DOHH2 (cell line): ENCODE results near the gene AMY2B.
"Not testable (repeated sequence)": the region's sequence is repeated elsewhere in the genome, so short reads cannot be mapped to it uniquely, and the experiment has no call there.

Source experiments
- H3F3A ChIP-seq: fragments of 200-600 bp; sonication (generic), shearing (Covaris generic); 2 replicates; pipeline ENCODE4 v1.6.0; 2016; ENCODE audit warnings: antibody characterized with exemption, mild to moderate bottlenecking; ENCODE audit not compliant: control insufficient read depth, insufficient read depth
- H3K27ac ChIP-seq: fragments of 200-600 bp; sonication (generic); 2 replicates; pipeline ENCODE4 v1.5.1; 2014; ENCODE audit warnings: low read depth, mild to moderate bottlenecking, low read length, moderate library complexity
- H3K27me3 ChIP-seq: fragments of 200-600 bp; sonication (generic); 2 replicates; pipeline ENCODE4 v1.6.1; 2014; ENCODE audit warnings: mild to moderate bottlenecking, low read length, mixed read lengths; ENCODE audit not compliant: control insufficient read depth
- H3K36me3 ChIP-seq: fragments of 200-600 bp; sonication (generic); 2 replicates; pipeline ENCODE4 v1.6.1; 2014; ENCODE audit warnings: mild to moderate bottlenecking, low read length, moderate library complexity, mixed read lengths; ENCODE audit not compliant: control insufficient read depth
- H3K4me1 ChIP-seq: fragments of 200-600 bp; sonication (generic); 2 replicates; pipeline ENCODE4 v1.6.1; 2014; ENCODE audit warnings: mild to moderate bottlenecking, low read length, mixed read lengths; ENCODE audit not compliant: control insufficient read depth
- H3K4me2 ChIP-seq: fragments of 200-600 bp; sonication (generic); 2 replicates; pipeline ENCODE4 v1.6.0; 2014; ENCODE audit warnings: mild to moderate bottlenecking, low read length, moderate library complexity
- H3K4me3 ChIP-seq: fragments of 200-600 bp; sonication (generic); 2 replicates; pipeline ENCODE4 v1.5.1; 2014; ENCODE audit warnings: mild to moderate bottlenecking, low read length, mixed read lengths
- H3K79me2 ChIP-seq: fragments of 200-600 bp; sonication (generic); 2 replicates; pipeline ENCODE4 v1.6.1; 2014; ENCODE audit warnings: mild to moderate bottlenecking, low read length, mixed read lengths; ENCODE audit not compliant: control insufficient read depth
- H3K9me2 ChIP-seq: fragments of 200-600 bp; sonication (generic); replicated peaks from 2 replicates; pipeline ENCODE4 v1.6.1; 2014; ENCODE audit warnings: mild to moderate bottlenecking, low read length, mixed read lengths; ENCODE audit not compliant: control insufficient read depth
- H3K9me3 ChIP-seq: fragments of 200-600 bp; sonication (generic); 2 replicates; pipeline ENCODE4 v1.6.1; 2014; ENCODE audit warnings: antibody characterized with exemption, low read length, mixed read lengths; ENCODE audit not compliant: control insufficient read depth, insufficient read depth
- H4K20me1 ChIP-seq: fragments of 200-600 bp; sonication (generic); 2 replicates; pipeline ENCODE4 v1.6.0; 2014; ENCODE audit warnings: low read depth, mild to moderate bottlenecking, antibody characterized with exemption, low read length, moderate library complexity; ENCODE audit not compliant: control insufficient read depth, insufficient read depth
- EZH2phosphoT487 ChIP-seq: fragments of 200-600 bp; sonication (generic); IDR thresholded peaks from 2 replicates; pipeline ENCODE4 v1.6.1; 2017; ENCODE audit warnings: borderline replicate concordance, mild to moderate bottlenecking, antibody characterized with exemption, low read length, moderate library complexity, mixed read lengths
- TF ChIP-seq, protein P1 (sequence below): fragments of 200-600 bp; sonication (generic); IDR thresholded peaks from one replicate; pipeline ENCODE4 v1.5.1; 2014; ENCODE audit warnings: antibody characterized with exemption, mild to moderate bottlenecking, low read depth, low read length; ENCODE audit not compliant: poor library complexity, severe bottlenecking

AMY2B gene

GRCh38 chr1:103576065-103576464 lies 4.7 kb downstream of the AMY2B start:
- no peaks in the 10 kb centered on the region for H3K9me2 ChIP-seq
- no peaks in the 10 kb centered on the region for H3F3A ChIP-seq
- no peak overlapping the region for H3K27ac ChIP-seq
- H3K79me2 ChIP-seq, result no peaks in the 10 kb centered on the region
- H3K4me2 ChIP-seq, result no peak overlapping the region
- no peak overlapping the region for H3K4me3 ChIP-seq
- H3K27me3 ChIP-seq, result no peaks in the 10 kb centered on the region
- no peak for TF ChIP-seq EZH2phosphoT487
- TF ChIP-seq, protein P1, sequence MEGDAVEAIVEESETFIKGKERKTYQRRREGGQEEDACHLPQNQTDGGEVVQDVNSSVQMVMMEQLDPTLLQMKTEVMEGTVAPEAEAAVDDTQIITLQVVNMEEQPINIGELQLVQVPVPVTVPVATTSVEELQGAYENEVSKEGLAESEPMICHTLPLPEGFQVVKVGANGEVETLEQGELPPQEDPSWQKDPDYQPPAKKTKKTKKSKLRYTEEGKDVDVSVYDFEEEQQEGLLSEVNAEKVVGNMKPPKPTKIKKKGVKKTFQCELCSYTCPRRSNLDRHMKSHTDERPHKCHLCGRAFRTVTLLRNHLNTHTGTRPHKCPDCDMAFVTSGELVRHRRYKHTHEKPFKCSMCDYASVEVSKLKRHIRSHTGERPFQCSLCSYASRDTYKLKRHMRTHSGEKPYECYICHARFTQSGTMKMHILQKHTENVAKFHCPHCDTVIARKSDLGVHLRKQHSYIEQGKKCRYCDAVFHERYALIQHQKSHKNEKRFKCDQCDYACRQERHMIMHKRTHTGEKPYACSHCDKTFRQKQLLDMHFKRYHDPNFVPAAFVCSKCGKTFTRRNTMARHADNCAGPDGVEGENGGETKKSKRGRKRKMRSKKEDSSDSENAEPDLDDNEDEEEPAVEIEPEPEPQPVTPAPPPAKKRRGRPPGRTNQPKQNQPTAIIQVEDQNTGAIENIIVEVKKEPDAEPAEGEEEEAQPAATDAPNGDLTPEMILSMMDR, result no peak
- no peaks in the 10 kb centered on the region for H3K36me3 ChIP-seq
- H4K20me1 ChIP-seq, result no peaks in the 10 kb centered on the region
- no peaks in the 10 kb centered on the region for H3K9me3 ChIP-seq
- no peaks in the 10 kb centered on the region for H3K4me1 ChIP-seq

GRCh38 chr1:103576784-103577183 lies 5.4 kb downstream of the AMY2B start:
- not testable (repeated sequence) for H4K20me1 ChIP-seq, H3F3A ChIP-seq, H3K4me1 ChIP-seq, H3K9me2 ChIP-seq, H3K27me3 ChIP-seq, H3K4me3 ChIP-seq, H3K36me3 ChIP-seq, H3K9me3 ChIP-seq, H3K4me2 ChIP-seq, H3K27ac ChIP-seq, H3K79me2 ChIP-seq

DNA sequence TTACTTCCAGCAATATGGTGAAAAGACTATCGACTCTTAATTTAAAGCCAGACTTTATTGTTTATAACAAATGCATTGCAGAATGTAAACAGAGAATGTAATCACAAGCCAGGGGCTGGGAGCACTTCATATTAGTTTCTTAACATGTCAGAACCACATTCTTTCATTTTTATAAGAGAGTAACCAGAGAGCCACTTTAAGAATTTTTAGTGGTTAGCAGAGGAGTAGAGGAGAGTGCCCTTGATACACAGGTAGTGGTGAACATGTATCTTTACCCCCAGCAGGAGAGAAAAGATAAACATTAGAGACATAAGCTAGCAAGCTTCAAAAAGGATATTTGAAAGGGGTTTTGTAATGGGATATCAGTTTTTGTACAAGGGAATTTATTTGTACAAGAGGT lies 11.1 kb downstream of the AMY2B start:
- Histone ChIP-seq H3K36me3 (no peaks in the 10 kb centered on the region), H3K4me3 (no peak overlapping the region), H3K4me1 (no peaks in the 10 kb centered on the region), H4K20me1 (no peaks in the 10 kb centered on the region), H3K9me3 (no peaks in the 10 kb centered on the region), H3K27me3 (no peaks in the 10 kb centered on the region), H3F3A (no peaks in the 10 kb centered on the region), H3K79me2 (no peaks in the 10 kb centered on the region), H3K27ac (no peak overlapping the region), H3K9me2 (no peaks in the 10 kb centered on the region), H3K4me2 (no peak overlapping the region)
- TF ChIP-seq EZH2phosphoT487, result no peak
- TF ChIP-seq, protein P1, result no peak

DNA sequence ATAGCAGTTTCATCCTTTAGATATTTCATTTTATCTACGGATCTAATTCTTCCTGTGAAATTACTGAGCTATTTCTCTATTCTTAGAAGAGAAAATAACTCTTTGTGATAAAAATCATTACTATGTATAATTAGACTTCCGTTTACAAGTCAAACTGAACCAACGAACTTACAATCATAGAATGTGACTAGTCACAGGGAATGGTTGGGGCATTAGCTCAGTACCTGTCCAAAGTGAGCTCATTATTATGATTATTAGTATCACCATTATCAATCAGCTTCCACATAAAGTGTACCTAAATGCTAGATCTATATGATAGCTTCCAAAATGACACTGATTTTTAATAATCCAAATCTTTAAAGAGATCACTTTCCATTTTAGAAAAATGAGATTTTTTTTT lies 12.5 kb downstream of the AMY2B start:
- Histone ChIP-seq H3K27me3 (no peaks in the 10 kb centered on the region), H3K4me1 (no peaks in the 10 kb centered on the region), H3K4me2 (no peak overlapping the region), H3K9me2 (no peaks in the 10 kb centered on the region), H3F3A (no peaks in the 10 kb centered on the region), H4K20me1 (no peaks in the 10 kb centered on the region), H3K4me3 (no peak overlapping the region), H3K27ac (no peak overlapping the region), H3K79me2 (no peaks in the 10 kb centered on the region), H3K36me3 (no peaks in the 10 kb centered on the region), H3K9me3 (peaks cover 4% of the 10 kb centered on the region; the same call in 1 of the 2 replicates)
- TF ChIP-seq, protein P1, result no peak
- no peak for TF ChIP-seq EZH2phosphoT487
